ENCODE data around the gene GFOD1.
"Not testable (repeated sequence)": the region's sequence is repeated elsewhere in the genome, so short reads cannot be mapped to it uniquely, and the experiment has no call there.

Gene GFOD1

DNA sequence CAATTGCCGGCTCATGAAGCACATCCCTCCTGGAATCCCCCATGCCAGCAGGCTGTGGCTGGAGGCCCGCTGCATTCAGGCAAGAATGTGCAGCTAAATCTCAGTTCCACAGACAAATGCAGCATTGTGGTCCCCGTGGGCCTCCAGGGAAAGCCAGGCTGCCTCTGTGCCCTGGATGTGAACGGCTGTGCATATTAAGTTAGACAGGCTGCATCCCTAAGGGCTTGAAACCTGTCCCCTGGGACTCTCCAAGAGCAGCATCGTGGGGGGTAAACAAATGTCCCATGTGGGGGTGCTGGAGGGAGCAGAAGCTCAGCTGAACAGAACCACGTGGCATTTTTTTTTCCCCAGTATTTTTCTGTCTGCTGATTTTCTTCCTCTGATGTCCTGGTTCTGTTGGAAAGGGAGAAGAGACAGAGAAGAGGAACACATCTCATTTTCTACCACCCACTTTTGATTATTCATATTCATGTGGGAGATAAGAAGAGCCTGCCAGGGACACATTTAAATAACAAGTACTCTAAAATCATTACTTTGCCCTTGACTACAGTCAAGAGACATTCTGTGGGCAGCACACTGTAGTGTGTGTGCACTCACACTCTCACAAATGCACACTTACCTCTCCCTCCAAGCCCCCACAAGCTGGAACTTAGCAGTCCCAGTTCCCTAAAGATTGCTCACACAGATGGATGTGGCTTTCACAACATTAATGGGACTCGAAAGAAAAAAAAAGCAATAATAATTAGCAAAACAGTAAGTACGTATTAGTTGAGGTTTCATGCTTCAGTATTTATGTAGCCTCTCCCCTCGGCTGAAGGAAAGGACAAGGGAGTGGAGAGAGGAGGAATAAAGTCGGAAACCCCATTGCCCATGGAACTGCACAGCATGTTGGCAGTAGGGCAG, 16.9 kb downstream of the GFOD1 start:
- no peak overlapping the region for H3K4me3 Mint-ChIP-seq
- H3K27ac Mint-ChIP-seq = no peak overlapping the region
- peaks cover 4% of the 10 kb centered on the region for H3K9me3 Mint-ChIP-seq
- H3K36me3 Mint-ChIP-seq (ENCODE audit: low read depth) = peaks cover 6% of the 10 kb centered on the region
- H3K4me1 Mint-ChIP-seq (ENCODE audit: low read depth) = peaks cover 10% of the 10 kb centered on the region
- H3K27me3 Mint-ChIP-seq (ENCODE audit: low read depth) = no peaks in the 10 kb centered on the region

- Mint-ChIP-seq H3K9me3 (no peaks in the 10 kb centered on the region), H3K36me3 (ENCODE audit: low read depth) (peaks cover 3% of the 10 kb centered on the region), H3K4me1 (ENCODE audit: low read depth) (peaks cover 11% of the 10 kb centered on the region), H3K27ac (no peak overlapping the region), H3K27me3 (ENCODE audit: low read depth) (no peaks in the 10 kb centered on the region), H3K4me3 (no peak overlapping the region)
Measured at GRCh38 chr6:13469693-13470092, 17.7 kb downstream of the GFOD1 start.

- Mint-ChIP-seq H3K27ac (no peak overlapping the region), H3K36me3 (ENCODE audit: low read depth) (peaks cover 3% of the 10 kb centered on the region), H3K4me1 (ENCODE audit: low read depth) (peaks cover 11% of the 10 kb centered on the region), H3K9me3 (no peaks in the 10 kb centered on the region), H3K4me3 (no peak overlapping the region), H3K27me3 (ENCODE audit: low read depth) (no peaks in the 10 kb centered on the region)
Measured at GRCh38 chr6:13468839-13469238, 18.6 kb downstream of the GFOD1 start.

DNA sequence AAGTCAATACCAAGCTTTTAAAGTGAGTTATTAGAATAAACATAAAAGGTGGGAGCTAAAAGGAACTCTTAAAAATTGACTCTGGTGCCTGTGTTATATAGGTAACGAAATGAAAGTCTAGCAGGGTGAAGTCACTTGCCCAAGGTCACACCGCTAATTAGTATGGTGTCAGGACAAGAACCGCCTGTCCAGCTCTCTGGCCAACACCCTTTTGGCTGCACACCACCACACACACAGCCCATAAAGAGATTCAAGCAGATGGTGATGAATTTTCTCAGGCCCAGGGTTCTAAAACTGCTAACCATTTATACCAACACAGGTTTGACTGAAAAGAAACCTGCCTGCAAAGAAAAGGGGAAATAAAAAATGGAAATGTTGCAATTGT, 20.2 kb downstream of the GFOD1 start:
- Mint-ChIP-seq H3K27ac (no peak overlapping the region), H3K4me3 (no peak overlapping the region)

DNA sequence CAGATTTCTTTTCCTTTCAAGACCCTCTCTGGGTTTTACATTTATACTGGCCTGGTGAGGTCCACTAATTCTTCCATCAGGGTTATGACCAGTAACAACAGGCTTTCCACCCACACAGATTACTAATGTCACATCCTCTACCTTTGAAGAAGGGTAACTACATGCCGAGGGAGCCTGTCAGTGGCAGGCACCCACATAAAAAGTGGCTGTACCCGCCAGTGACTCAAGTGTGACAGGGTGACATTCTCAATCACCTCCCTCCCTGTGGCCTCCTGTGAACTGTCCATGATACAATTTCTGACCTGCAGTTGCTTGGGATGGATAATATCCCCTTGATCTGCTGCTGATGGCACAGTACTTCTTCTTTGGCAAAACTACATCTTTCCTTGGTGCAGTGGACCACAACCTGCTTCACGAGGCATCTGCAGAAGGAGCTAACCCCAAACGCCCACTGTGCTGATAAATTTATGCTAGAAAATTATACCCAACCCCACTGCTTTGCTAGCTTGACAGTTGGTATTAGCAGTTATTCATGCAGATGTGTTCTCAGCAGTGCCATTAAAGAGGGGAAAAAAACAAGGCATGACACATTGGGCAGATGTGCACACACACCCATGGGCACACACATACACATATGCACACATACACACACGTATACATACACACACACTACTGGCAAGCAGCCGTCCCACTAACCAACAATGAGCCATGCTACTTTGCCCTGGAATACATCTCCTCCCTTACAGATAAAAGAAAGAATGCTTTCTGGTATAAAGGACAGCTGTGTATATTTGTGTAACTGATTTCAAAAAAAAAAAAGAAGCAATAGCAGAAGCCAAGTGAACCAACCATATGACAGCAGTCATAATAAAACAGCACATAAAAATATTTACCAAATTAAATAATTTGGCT, 20.8 kb downstream of the GFOD1 start:
- Mint-ChIP-seq H3K36me3 (ENCODE audit: low read depth) (peaks cover 3% of the 10 kb centered on the region), H3K4me1 (ENCODE audit: low read depth) (peaks cover 24% of the 10 kb centered on the region), H3K27ac (peak overlapping the region; percentile 55), H3K27me3 (ENCODE audit: low read depth) (no peaks in the 10 kb centered on the region), H3K4me3 (no peak overlapping the region), H3K9me3 (no peaks in the 10 kb centered on the region)

More for the DNA sequence above, 20.2 kb downstream of the GFOD1 start:
- Mint-ChIP-seq H3K36me3 (ENCODE audit: low read depth) (peaks cover 3% of the 10 kb centered on the region), H3K27me3 (ENCODE audit: low read depth) (no peaks in the 10 kb centered on the region), H3K9me3 (no peaks in the 10 kb centered on the region), H3K4me1 (ENCODE audit: low read depth) (peaks cover 18% of the 10 kb centered on the region)

DNA sequence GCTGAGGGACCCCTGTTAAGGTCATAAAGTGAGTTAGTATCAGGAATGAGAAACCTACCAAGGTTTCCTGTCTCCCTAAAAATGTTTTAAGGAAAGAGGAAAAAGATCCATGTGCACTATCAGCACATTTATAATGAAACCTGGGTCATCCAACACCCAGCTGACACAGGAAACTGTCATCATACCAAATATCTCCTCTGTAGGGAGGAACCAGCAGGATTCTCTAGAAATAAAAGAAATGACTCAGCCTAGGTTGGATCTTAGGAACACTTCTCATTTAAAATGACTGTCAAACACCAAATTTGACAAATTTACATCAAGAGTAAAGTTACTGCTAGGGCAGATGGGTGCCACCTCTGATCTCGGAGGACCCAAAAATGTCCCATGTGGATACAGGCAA, 21.7 kb downstream of the GFOD1 start:
- Mint-ChIP-seq H3K27ac (peak overlapping the region; percentile 55), H3K4me3 (no peak overlapping the region), H3K9me3 (no peaks in the 10 kb centered on the region), H3K27me3 (ENCODE audit: low read depth) (no peaks in the 10 kb centered on the region), H3K4me1 (ENCODE audit: low read depth) (peaks cover 25% of the 10 kb centered on the region), H3K36me3 (ENCODE audit: low read depth) (peaks cover 3% of the 10 kb centered on the region)

DNA sequence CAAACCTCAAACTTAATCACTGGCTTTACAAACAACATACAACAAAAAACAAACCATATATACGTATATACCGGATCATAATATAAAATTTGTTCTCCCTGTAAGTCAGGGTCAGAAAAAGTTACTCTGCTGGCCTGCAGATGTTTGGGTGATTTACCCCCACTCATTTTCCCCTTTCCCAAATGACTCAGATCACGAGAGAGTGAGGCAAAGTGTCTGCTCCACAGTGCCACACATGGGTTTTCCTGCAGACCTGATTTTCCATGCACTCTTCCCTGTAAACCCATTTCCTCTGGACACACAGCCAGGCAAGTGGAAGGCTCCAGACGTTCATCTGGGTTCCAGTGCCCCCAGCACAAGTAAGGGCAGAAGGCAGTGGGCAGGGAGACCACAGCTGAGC, 23.5 kb downstream of the GFOD1 start:
- Mint-ChIP-seq H3K27ac (no peak overlapping the region), H3K36me3 (ENCODE audit: low read depth) (no peaks in the 10 kb centered on the region), H3K9me3 (no peaks in the 10 kb centered on the region), H3K27me3 (ENCODE audit: low read depth) (no peaks in the 10 kb centered on the region), H3K4me1 (ENCODE audit: low read depth) (peaks cover 25% of the 10 kb centered on the region), H3K4me3 (no peak overlapping the region)

DNA sequence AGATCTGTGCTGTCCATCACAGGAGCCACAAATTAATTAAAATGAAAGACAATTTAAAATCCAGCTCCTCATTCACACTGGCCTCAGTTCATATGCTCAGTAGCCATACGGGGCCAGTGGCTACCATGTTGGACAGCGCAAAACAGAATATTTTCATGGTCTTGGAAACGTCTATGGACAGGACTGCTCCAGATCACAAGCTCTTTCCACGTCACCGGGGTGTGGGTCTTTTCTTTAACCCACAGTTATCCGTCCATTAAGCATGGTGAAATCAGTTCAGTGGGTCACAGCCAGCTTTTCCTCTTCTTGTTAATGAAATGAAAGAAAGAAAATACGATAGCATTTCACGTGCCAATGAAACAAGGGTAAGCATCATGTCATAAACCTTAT, 24.1 kb downstream of the GFOD1 start:
- Mint-ChIP-seq H3K36me3 (ENCODE audit: low read depth) (no peaks in the 10 kb centered on the region), H3K4me1 (ENCODE audit: low read depth) (peaks cover 25% of the 10 kb centered on the region), H3K9me3 (no peaks in the 10 kb centered on the region), H3K27ac (no peak overlapping the region), H3K4me3 (no peak overlapping the region), H3K27me3 (ENCODE audit: low read depth) (no peaks in the 10 kb centered on the region)

DNA sequence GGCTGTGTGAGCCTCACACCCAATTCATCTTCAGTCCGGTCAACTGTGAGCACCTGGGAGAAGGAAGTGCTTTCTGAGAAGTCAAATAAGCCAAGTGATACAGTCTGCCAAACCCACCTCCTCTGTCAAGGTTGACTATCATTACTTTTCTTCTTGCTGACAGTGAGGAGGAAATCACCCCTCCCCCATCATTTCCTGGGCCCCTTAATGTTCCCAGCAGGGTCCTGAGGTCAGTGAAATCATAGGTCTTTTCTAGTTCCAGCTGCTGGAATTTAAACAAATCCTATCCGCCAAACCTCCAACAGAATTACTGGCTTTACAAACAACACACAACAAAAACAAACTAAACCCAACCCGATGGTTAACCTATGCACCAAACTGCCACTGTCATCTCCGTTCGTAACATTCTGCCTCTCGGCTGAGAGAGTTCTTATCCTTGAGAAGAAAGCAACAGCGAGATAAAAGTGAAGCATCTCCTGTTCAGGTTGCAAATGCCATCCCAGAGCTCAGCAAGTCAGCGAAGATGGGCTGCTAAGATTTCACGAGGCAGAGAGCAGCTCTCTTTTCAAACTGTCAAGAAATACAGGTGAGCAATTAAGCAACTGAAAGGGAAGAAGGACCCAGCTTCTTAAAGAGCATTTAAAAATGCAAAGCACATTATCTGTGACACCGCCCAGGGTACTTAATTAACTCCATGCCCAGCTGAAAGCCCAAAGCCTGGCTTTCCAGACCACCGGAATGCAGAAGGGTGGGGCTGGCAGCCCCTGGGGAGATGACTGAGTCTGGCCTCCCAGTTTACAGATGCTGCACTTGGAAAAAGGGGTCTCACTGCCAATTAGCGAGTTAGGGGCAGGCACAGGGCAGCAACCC, 24.7 kb downstream of the GFOD1 start:
- peak overlapping the region; percentile 34 for H3K27ac Mint-ChIP-seq
- no peak overlapping the region for H3K4me3 Mint-ChIP-seq
- no peaks in the 10 kb centered on the region for H3K27me3 Mint-ChIP-seq (ENCODE audit: low read depth)
- H3K9me3 Mint-ChIP-seq = no peaks in the 10 kb centered on the region
- peaks cover 25% of the 10 kb centered on the region for H3K4me1 Mint-ChIP-seq (ENCODE audit: low read depth)
- H3K36me3 Mint-ChIP-seq (ENCODE audit: low read depth) = no peaks in the 10 kb centered on the region

- H3K36me3 Mint-ChIP-seq (ENCODE audit: low read depth) = no peaks in the 10 kb centered on the region
- H3K4me3 Mint-ChIP-seq = no peak overlapping the region
- H3K27ac Mint-ChIP-seq = no peak overlapping the region
- no peaks in the 10 kb centered on the region for H3K27me3 Mint-ChIP-seq (ENCODE audit: low read depth)
- peaks cover 23% of the 10 kb centered on the region for H3K4me1 Mint-ChIP-seq (ENCODE audit: low read depth)
- H3K9me3 Mint-ChIP-seq = no peaks in the 10 kb centered on the region
Measured at GRCh38 chr6:13461805-13462204, 25.6 kb downstream of the GFOD1 start.

GRCh38 chr6:13461307-13461706, 26.1 kb downstream of the GFOD1 start:
- Mint-ChIP-seq H3K4me1 (ENCODE audit: low read depth) (peaks cover 23% of the 10 kb centered on the region), H3K36me3 (ENCODE audit: low read depth) (no peaks in the 10 kb centered on the region), H3K4me3 (no peak overlapping the region), H3K27ac (no peak overlapping the region), H3K27me3 (ENCODE audit: low read depth) (no peaks in the 10 kb centered on the region), H3K9me3 (no peaks in the 10 kb centered on the region)

DNA sequence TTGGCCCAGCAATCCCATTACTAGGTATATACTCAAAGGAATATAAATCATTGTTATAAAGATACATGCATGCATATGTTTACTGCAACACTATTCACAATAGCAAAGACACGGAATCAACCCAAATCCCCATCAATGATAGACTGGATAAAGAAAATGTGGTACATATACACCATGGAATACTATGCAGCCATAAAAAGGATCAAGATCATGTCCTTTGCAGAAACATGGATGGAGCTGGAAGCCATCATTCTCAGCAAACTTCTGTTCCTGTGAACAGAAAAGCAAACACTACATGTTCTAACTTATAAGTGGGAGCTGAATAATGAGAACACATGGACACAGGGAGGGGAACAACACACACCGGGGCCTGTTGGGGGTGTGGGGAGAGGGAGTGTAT, 27.1 kb downstream of the GFOD1 start:
- not testable (repeated sequence) for H3K36me3 Mint-ChIP-seq (ENCODE audit: low read depth); H3K27me3 Mint-ChIP-seq (ENCODE audit: low read depth); H3K4me3 Mint-ChIP-seq; H3K27ac Mint-ChIP-seq; H3K9me3 Mint-ChIP-seq
- peaks cover 23% of the 10 kb centered on the region for H3K4me1 Mint-ChIP-seq (ENCODE audit: low read depth)

DNA sequence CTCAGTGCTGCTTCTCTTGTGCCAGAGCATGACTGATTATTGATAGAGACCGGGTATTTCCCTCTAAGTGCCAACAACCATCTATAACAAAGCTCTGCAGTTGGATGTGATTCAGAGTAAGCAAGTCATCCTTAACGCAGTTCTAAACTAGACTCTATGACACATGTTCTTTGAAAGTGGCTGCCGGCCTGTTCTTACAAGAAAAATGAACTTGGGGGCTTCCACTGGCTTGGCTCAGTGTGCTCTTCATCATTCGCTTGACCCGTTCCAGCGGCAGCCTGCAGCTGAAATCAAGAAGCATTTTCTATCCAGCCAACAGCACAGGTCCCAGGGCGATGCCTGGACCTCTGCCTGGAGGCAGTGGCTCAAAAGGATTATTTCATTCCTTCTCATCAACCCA, 29.8 kb downstream of the GFOD1 start:
- Mint-ChIP-seq H3K4me3 (no peak overlapping the region), H3K4me1 (ENCODE audit: low read depth) (peaks cover 39% of the 10 kb centered on the region)

GRCh38 chr6:13455552-13455966, 31.8 kb downstream of the GFOD1 start:
- Mint-ChIP-seq H3K27me3 (ENCODE audit: low read depth) (no peaks in the 10 kb centered on the region), H3K4me3 (no peak overlapping the region), H3K36me3 (ENCODE audit: low read depth) (peaks cover 2% of the 10 kb centered on the region), H3K4me1 (ENCODE audit: low read depth) (peaks cover 28% of the 10 kb centered on the region), H3K9me3 (no peaks in the 10 kb centered on the region), H3K27ac (no peak overlapping the region)

More for the DNA sequence above, 29.8 kb downstream of the GFOD1 start:
- Mint-ChIP-seq H3K27ac (no peak overlapping the region), H3K9me3 (no peaks in the 10 kb centered on the region), H3K27me3 (ENCODE audit: low read depth) (no peaks in the 10 kb centered on the region), H3K36me3 (ENCODE audit: low read depth) (no peaks in the 10 kb centered on the region)
